ENCODE measurements around the gene NKIRAS2. TPM values are rescaled to one million over a fixed set of nuclear protein-coding genes. Genes with fewer than 3 reads are reported as not detected.

NKIRAS2 gene
- total RNA-seq, 1 donor from 2014 or later = 28.7 TPM

DNA sequence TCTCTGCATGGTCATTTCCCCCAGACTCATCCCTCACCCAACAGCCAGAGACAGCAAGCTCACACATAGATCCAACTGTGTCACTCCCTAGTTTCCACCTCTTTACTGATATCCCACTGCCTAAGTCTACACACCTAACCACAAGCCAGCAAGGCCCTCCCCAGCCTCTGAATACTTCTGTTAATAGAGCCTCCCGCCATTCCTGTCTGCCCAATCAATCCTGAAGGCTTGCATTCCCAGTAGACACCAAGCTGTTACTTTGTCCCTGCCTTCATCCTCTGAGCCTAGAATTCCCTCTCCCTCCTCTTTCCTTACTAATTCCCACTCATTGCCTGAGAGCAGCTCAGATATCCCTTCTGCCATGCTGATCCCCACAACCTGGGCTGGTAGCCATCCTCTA, 25.8 kb downstream of the NKIRAS2 start:
- no peak for DNase-seq (ENCODE audit: extremely low spot score in 2 of 2)
- H3K27me3 ChIP-seq = no peaks in the 10 kb centered on the region
- H3K4me3 ChIP-seq = no peak overlapping the region
- no peaks in the 10 kb centered on the region for H3K9me3 ChIP-seq
- H3K27ac ChIP-seq = no peak overlapping the region
- TF ChIP-seq, protein P1, sequence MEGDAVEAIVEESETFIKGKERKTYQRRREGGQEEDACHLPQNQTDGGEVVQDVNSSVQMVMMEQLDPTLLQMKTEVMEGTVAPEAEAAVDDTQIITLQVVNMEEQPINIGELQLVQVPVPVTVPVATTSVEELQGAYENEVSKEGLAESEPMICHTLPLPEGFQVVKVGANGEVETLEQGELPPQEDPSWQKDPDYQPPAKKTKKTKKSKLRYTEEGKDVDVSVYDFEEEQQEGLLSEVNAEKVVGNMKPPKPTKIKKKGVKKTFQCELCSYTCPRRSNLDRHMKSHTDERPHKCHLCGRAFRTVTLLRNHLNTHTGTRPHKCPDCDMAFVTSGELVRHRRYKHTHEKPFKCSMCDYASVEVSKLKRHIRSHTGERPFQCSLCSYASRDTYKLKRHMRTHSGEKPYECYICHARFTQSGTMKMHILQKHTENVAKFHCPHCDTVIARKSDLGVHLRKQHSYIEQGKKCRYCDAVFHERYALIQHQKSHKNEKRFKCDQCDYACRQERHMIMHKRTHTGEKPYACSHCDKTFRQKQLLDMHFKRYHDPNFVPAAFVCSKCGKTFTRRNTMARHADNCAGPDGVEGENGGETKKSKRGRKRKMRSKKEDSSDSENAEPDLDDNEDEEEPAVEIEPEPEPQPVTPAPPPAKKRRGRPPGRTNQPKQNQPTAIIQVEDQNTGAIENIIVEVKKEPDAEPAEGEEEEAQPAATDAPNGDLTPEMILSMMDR (IDR thresholded peaks at IDR 0.05) = no peak
- no peak for TF ChIP-seq POLR2A (IDR thresholded peaks at IDR 0.05)
- TF ChIP-seq POLR2AphosphoS5 (IDR thresholded peaks at IDR 0.05; ENCODE audit: insufficient read depth in 1 of 2, low read depth in 1 of 2) = no peak
- intact Hi-C loops (cut with DNase I) = no loop called here
- H3K4me1 ChIP-seq = peaks cover 9% of the 10 kb centered on the region
- no peaks in the 10 kb centered on the region for H3K36me3 ChIP-seq

DNA sequence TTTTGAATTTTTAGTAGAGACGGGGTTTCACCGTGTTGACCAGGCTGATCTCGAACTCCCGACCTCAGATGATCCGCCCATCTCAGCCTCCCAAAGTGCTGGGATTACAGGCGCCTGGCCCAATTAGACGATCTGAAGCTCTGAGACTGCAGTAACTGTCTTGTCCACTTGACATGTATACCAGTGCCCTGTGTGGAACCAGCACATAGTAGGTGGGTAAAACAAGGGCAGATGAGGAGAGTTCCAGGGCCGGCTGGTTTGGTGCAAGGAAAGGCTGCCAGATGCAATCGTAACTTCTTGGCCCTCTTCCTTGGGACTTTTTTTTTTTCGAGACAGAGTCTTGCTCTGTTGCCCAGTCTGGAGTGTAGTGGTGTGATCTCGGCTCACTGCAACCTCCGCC, 27.5 kb downstream of the NKIRAS2 start:
- no peaks in the 10 kb centered on the region for H3K9me3 ChIP-seq
- no peak overlapping the region for H3K27ac ChIP-seq
- no peaks in the 10 kb centered on the region for H3K36me3 ChIP-seq
- DNase-seq (ENCODE audit: extremely low spot score in 2 of 2) = no peak
- no peaks in the 10 kb centered on the region for H3K27me3 ChIP-seq
- TF ChIP-seq POLR2A (IDR thresholded peaks at IDR 0.05) = no peak
- TF ChIP-seq POLR2AphosphoS5 (IDR thresholded peaks at IDR 0.05; ENCODE audit: insufficient read depth in 1 of 2, low read depth in 1 of 2) = no peak
- TF ChIP-seq, protein P1 (IDR thresholded peaks at IDR 0.05) = no peak
- H3K4me1 ChIP-seq = peaks cover 9% of the 10 kb centered on the region
- no peak overlapping the region for H3K4me3 ChIP-seq
- intact Hi-C loops (cut with DNase I) = no loop called here

DNA sequence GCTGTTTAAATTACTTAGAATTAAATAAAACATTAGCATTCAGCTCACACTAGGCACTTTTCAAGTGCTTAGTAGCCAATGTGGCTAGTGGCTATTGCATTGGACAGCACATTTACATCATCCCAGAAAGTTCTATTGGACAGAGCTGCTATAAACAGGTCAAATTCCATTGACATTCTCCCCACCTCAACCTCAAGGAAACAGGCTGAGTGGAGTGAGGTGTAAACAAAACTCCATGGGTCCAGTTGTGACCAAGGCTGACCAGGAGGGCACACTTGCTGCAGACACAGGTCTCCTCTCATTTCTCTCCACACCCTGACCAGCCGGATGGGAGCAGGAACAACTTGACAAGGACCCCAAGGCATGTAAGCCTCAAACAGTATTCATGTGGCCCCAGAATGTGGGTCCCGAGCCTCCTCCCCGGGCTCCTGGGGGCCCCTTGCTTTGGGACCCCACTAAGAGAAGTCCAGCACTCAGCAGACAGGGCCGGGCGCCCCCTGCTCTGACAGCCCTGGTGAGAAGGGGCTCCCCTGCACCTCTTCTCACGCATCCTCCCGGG, 30.0 kb downstream of the NKIRAS2 start:
- intact Hi-C loops (cut with DNase I) = no loop called here
- Histone ChIP-seq H3K36me3 (no peaks in the 10 kb centered on the region), H3K4me3 (peak overlapping the region; percentile 67 to 76), H3K9me3 (no peaks in the 10 kb centered on the region), H3K27ac (peak overlapping the region; percentile 24), H3K27me3 (peaks cover 4% of the 10 kb centered on the region), H3K4me1 (peaks cover 9% of the 10 kb centered on the region)
- TF ChIP-seq POLR2A (IDR thresholded peaks at IDR 0.05) (no peak), POLR2AphosphoS5 (IDR thresholded peaks at IDR 0.05; ENCODE audit: insufficient read depth in 1 of 2, low read depth in 1 of 2) (no peak)
- TF ChIP-seq, protein P1 (IDR thresholded peaks at IDR 0.05) = no peak
- DNase-seq (ENCODE audit: extremely low spot score in 2 of 2) = no peak

DNA sequence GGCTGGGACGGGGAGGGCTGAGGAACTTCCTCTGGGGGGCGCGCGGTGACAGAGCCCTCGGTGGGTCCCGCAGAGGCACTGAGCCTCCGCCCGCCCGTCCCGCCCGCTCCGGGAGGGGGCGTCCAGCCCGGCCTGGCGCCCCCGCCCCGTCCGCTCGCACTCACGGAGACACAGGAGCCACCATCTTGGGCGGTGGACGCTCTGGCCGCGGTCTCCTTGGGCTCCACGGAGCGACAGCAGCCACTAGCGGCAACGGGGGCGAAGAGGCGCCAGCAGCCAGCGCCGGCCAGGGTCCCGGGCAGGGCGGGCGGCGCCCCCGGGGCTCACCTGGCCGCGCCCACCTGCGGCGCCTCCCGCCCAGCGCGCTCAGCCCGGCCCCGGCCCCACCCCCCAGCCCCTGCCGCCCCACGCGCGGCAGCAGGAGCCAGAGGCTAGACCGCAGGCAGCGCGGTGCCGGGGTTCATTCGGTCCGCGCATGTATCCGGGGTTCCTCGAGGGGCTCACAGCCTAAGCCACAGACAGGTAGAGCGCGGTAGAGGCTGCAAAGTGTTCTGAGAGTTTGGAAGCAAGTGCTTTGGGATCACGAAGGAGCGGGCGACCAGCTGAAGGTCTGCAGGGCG, 30.6 kb downstream of the NKIRAS2 start, which contains the start of gene C17orf113:
C17orf113 (minus strand) TSS at position 209 of the 620 bp plus-strand sequence. CDS start 7,225 bp downstream, outside the sequence.
- intact Hi-C loops (cut with DNase I) = no loop called here
- H3K27ac ChIP-seq = peak within 1 kb of the TSS; percentile 24
- TF ChIP-seq, protein P1 (IDR thresholded peaks at IDR 0.05) = no peak
- TF ChIP-seq POLR2A (IDR thresholded peaks at IDR 0.05) = no peak
- TF ChIP-seq POLR2AphosphoS5 (IDR thresholded peaks at IDR 0.05; ENCODE audit: insufficient read depth in 1 of 2, low read depth in 1 of 2) = no peak
- peaks cover 4% of the 10 kb centered on the region for H3K27me3 ChIP-seq
- peak within 1 kb of the TSS; percentile 67 to 76 for H3K4me3 ChIP-seq
- no peaks in the 10 kb centered on the region for H3K9me3 ChIP-seq
- DNase-seq (ENCODE audit: extremely low spot score in 2 of 2) = no peak
- peaks cover 9% of the 10 kb centered on the region for H3K4me1 ChIP-seq
- no peaks in the 10 kb centered on the region for H3K36me3 ChIP-seq

DNA sequence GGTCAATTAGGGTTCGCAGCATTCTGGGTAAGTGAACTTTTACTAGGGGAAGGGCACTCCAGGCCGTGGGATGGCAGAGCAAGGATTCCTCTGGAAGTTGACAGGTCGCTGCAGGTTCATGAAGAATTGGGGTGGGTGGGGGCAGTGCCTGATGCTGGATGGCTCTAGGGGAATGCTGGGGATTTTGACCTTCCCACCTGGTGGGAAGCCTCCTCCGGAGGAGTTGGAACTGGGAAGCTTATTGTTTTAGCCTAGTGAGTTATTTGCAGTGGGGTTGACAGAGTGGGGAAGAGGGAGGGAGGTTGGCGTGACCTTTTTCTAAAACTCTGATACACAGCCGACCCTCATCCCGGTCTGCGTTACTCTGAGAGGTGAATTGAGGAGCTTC, 31.1 kb downstream of the NKIRAS2 start:
- Histone ChIP-seq H3K27ac (no peak overlapping the region), H3K9me3 (no peaks in the 10 kb centered on the region), H3K4me3 (peak overlapping the region; percentile 67 to 76), H3K36me3 (no peaks in the 10 kb centered on the region), H3K27me3 (peaks cover 4% of the 10 kb centered on the region), H3K4me1 (peaks cover 9% of the 10 kb centered on the region)
- intact Hi-C loops (cut with DNase I) = no loop called here
- TF ChIP-seq, protein P1 (IDR thresholded peaks at IDR 0.05) = no peak
- TF ChIP-seq POLR2A (IDR thresholded peaks at IDR 0.05) = no peak
- TF ChIP-seq POLR2AphosphoS5 (IDR thresholded peaks at IDR 0.05; ENCODE audit: insufficient read depth in 1 of 2, low read depth in 1 of 2) = no peak
- DNase-seq (ENCODE audit: extremely low spot score in 2 of 2) = no peak
